Thyroid gland (tissue), 4 donors: ENCODE measurements around the gene SF3B2. TPM values are rescaled to one million over a fixed set of nuclear protein-coding genes. Genes with fewer than 3 reads are reported as not detected.

Experiments
- DNase-seq, 2 donors: peaks; one replicate each; pipeline ENCODE4 v3.0.0-alpha.2; 2019
- H3K27ac ChIP-seq, 3 donors: fragments of 200-600 bp; sonication (generic); 1 replicate in 2 of 3; 2 replicates in 1 of 3; pipeline ENCODE4 v1.5.1; 2016 to 2019; ENCODE audit warnings: mild to moderate bottlenecking in 1 of 3, moderate library complexity in 1 of 3
- H3K27me3 ChIP-seq: fragments of 200-600 bp; sonication (generic); one replicate; pipeline ENCODE4 v1.5.1; 2019
- H3K36me3 ChIP-seq, 2 donors: fragments of 200-600 bp; sonication (generic); one replicate each; pipeline ENCODE4 v1.5.1; 2016 to 2019
- H3K4me1 ChIP-seq, 2 donors: fragments of 200-600 bp; sonication (generic); one replicate each; pipeline ENCODE4 v1.5.1; 2017 to 2019
- H3K4me3 ChIP-seq, 3 donors: fragments of 200-600 bp; sonication (generic); replicated peaks in 1 of 3; 1 replicate in 2 of 3; 2 replicates in 1 of 3; pipeline ENCODE4 v1.5.1; 2016; ENCODE audit warnings: mild to moderate bottlenecking in 1 of 3
- H3K9me3 ChIP-seq: fragments of 200-600 bp; sonication (generic); one replicate; pipeline ENCODE4 v1.5.1; 2017
- CTCF ChIP-seq, 6 experiments: fragments of 200-600 bp in 3 of 6; fragments of 450-650 bp in 3 of 6; sonication (generic) in 3 of 6; IDR thresholded peaks; one replicate each; pipeline ENCODE4 v1.5.1; 2016 to 2019; ENCODE audit warnings: antibody characterized with exemption in 6 of 6, mild to moderate bottlenecking in 2 of 6, inconsistent platforms in 1 of 6, moderate library complexity in 1 of 6
- POLR2A ChIP-seq, 2 donors: fragments of 450-650 bp; IDR thresholded peaks; one replicate each; pipeline ENCODE4 v1.6.1; 2017; ENCODE audit warnings: antibody characterized with exemption in 2 of 2, mild to moderate bottlenecking in 2 of 2, moderate library complexity in 1 of 2
- WGBS, 2 donors: methylation state at CpG; one replicate each; pipeline ENCODE4 v1.1.5; 2017; 5-methylcytosine and 5-hydroxymethylcytosine counted together
- intact Hi-C: fragments of 100-400 bp; cut with DNase I; formaldehyde crosslinking; loops from one replicate; pipeline ENCODE4 v1.15.1; 2023
- total RNA-seq, 4 donors: library from RNA; depleted of rRNA; stranded (reverse); fragments of >200 nt; gene quantifications; one replicate each; pipeline ENCODE4 v1.2.3, GENCODE V29; 2016

The SF3B2 gene
- total RNA-seq, 4 donors from 2014 or later, result 149 to 231 (median 158) TPM

- Histone ChIP-seq H3K36me3 (no peaks in the 10 kb centered on the region), H3K27ac (peak overlapping the region; percentile 7 to 53 (median 37)), H3K4me3 (no peak overlapping the region), H3K27me3 (no peaks in the 10 kb centered on the region), H3K9me3 (no peaks in the 10 kb centered on the region), H3K4me1 (peaks cover 12 to 15% of the 10 kb centered on the region in 2 donors)
- intact Hi-C loops, result no loop called here
- 38 to 39% methylated on average over 14 of the region's 14 CpGs for WGBS, 2 donors
- peak; percentile 97 to 98 for DNase-seq
- TF ChIP-seq CTCF (IDR thresholded peaks at IDR 0.05) (no peak), POLR2A (IDR thresholded peaks at IDR 0.05) (no peak)
Measured at GRCh38 chr11:66100272-66101065, 48.3 kb downstream of the SF3B2 start.

- no peak for TF ChIP-seq CTCF (IDR thresholded peaks at IDR 0.05)
- Histone ChIP-seq H3K9me3 (no peaks in the 10 kb centered on the region), H3K27ac (peak overlapping the region; percentile 31 to 53 (median 37)), H3K36me3 (no peaks in the 10 kb centered on the region), H3K4me3 (no peak overlapping the region), H3K27me3 (no peaks in the 10 kb centered on the region), H3K4me1 (peaks cover 12 to 15% of the 10 kb centered on the region in 2 donors)
- intact Hi-C loops, result no loop called here
- WGBS, 2 donors, result 79 to 81% methylated on average over 3 of the region's 3 CpGs
- no peak for DNase-seq
Measured at GRCh38 chr11:66101066-66101464, 48.9 kb downstream of the SF3B2 start.

- 90 to 95% methylated on average over 4 of the region's 4 CpGs for WGBS, 2 donors
- no peak for DNase-seq
- Histone ChIP-seq H3K36me3 (no peaks in the 10 kb centered on the region), H3K9me3 (no peaks in the 10 kb centered on the region), H3K4me1 (peaks cover 12 to 24% of the 10 kb centered on the region in 2 donors), H3K27ac (no peak overlapping the region), H3K27me3 (no peaks in the 10 kb centered on the region), H3K4me3 (no peak overlapping the region)
- TF ChIP-seq POLR2A (IDR thresholded peaks at IDR 0.05) (no peak), CTCF (IDR thresholded peaks at IDR 0.05) (no peak)
- intact Hi-C loops, result no loop called here
Measured at GRCh38 chr11:66104057-66104638, 52.0 kb downstream of the SF3B2 start.

GRCh38 chr11:66106786-66107599 lies 54.8 kb downstream of the SF3B2 start:
- no peak overlapping the region for H3K27ac ChIP-seq
- intact Hi-C loops, result no loop called here
- H3K9me3 ChIP-seq, result no peaks in the 10 kb centered on the region
- peaks cover 12 to 19% of the 10 kb centered on the region in 2 donors for H3K4me1 ChIP-seq
- no peak for TF ChIP-seq POLR2A (IDR thresholded peaks at IDR 0.05)
- no peak for TF ChIP-seq CTCF (IDR thresholded peaks at IDR 0.05)
- H3K4me3 ChIP-seq, result no peak overlapping the region
- H3K27me3 ChIP-seq, result no peaks in the 10 kb centered on the region
- no peaks in the 10 kb centered on the region for H3K36me3 ChIP-seq
- 88 to 91% methylated on average over 4 of the region's 4 CpGs for WGBS, 2 donors
- no peak for DNase-seq
